Measurements from ENCODE around the gene TLE3.

GRCh38 chr15:70080347-70080746 is 17.4 kb downstream of the TLE3 start:
- TF ChIP-seq CTCF (IDR thresholded peaks at IDR 0.05) (no peak), POLR2A (IDR thresholded peaks at IDR 0.05) (no peak)

All from Peyer's patch (tissue), 4 donors.